GM21825 (cell line): ENCODE measurements around the gene COL9A3.

Experiments used
- ATAC-seq: cut with Tn5 transposase; IDR thresholded peaks from one replicate; pipeline ENCODE4 v1.9.1; 2021; ENCODE audit warnings: mild to moderate bottlenecking, moderate library complexity; ENCODE audit not compliant: unreplicated experiment

The COL9A3 gene

DNA sequence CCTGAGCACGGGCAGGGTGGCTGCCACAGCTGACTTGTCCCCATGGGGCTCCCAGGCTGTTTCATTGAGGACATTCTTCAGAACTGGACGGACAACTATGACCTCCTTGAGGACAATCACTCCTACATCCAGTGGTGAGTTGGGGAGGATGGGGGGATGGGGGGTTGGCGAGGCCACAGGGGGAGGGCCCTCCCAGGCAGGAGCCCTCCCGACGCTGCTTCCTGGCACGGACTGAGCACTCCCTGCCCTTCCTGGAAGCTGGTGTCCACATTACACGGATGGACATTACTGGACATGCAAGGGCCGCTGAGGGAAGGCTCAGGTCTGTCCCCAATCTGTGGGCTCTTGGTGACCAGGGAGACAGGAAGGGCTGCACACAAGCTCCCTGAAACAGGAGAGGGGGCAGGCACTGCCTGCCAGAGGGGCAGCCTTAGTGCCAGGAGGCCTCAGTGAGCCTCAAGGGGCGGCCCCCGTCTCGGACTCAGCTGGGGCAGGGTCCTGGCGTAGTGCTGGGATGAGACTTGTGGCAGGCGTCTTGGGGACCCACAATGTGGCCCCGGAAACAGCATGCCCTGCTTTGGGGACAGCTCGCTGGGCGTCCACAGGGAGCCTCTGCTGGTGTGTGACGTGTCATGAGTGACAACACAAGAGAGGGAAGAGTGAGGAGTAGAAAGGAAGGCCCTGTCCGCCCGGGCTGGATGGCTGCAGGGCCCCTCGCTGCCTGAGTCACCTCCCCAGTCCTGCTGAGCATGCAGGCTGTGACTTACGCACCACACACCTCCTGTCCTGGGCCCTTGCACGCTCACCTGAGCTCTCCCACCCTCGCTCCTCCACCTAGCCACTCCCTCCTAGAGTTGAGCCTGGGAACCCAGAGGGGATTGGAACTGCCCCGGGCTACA lies 7.1 kb upstream of the COL9A3 start:
- no peak for ATAC-seq

DNA sequence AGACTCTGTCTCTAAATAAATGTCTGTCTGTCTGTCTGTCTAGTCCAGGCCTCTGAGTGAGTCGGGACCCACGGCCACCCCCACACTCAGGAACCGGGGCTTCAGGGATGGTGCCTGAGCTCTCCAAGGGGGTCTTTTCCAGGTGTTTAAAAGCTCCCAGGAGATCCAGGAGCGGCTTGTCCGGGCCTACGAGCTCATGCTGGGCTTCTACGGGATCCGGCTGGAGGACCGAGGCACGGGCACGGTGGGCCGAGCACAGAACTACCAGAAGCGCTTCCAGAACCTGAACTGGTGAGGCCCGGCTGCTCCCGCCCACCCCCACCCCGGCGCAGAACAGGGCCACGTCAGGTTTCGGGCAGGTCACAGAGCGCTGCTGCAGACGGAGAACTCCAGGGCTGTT lies 5.5 kb upstream of the COL9A3 start:
- no peak for ATAC-seq

DNA sequence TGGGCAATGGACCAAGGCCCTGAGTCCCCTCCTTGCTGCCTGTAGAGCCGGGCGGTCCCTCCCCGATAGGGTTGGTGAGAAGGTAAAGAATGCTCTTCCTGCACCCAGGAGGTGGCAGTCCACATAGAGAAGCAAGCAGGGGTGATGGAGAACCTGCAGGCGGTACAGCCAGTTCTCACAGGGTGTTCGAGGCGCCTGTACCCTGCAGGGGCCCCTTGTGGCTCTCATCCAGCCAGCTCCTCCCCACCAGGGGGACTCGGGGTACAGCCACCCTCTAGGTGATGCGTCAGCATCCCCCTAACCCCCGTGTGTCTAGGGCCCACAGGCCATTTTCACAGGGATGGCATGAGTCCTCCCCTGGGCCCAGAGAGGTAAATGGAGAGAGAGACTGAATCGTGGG lies 5.1 kb upstream of the COL9A3 start:
- ATAC-seq: no peak

DNA sequence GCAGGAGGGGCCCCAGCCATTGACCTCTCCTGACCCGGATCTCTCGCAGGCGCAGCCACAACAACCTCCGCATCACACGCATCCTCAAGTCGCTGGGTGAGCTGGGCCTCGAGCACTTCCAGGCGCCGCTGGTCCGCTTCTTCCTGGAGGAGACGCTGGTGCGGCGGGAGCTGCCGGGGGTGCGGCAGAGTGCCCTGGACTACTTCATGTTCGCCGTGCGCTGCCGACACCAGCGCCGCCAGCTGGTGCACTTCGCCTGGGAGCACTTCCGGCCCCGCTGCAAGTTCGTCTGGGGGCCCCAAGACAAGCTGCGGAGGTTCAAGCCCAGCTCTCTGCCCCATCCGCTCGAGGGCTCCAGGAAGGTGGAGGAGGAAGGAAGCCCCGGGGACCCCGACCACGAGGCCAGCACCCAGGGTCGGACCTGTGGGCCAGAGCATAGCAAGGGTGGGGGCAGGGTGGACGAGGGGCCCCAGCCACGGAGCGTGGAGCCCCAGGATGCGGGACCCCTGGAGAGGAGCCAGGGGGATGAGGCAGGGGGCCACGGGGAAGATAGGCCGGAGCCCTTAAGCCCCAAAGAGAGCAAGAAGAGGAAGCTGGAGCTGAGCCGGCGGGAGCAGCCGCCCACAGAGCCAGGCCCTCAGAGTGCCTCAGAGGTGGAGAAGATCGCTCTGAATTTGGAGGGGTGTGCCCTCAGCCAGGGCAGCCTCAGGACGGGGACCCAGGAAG lies 4.5 kb upstream of the COL9A3 start:
- no peak for ATAC-seq

DNA sequence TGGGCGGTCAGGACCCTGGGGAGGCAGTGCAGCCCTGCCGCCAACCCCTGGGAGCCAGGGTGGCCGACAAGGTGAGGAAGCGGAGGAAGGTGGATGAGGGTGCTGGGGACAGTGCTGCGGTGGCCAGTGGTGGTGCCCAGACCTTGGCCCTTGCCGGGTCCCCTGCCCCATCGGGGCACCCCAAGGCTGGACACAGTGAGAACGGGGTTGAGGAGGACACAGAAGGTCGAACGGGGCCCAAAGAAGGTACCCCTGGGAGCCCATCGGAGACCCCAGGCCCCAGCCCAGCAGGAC lies 4.0 kb upstream of the COL9A3 start:
- ATAC-seq: no peak

DNA sequence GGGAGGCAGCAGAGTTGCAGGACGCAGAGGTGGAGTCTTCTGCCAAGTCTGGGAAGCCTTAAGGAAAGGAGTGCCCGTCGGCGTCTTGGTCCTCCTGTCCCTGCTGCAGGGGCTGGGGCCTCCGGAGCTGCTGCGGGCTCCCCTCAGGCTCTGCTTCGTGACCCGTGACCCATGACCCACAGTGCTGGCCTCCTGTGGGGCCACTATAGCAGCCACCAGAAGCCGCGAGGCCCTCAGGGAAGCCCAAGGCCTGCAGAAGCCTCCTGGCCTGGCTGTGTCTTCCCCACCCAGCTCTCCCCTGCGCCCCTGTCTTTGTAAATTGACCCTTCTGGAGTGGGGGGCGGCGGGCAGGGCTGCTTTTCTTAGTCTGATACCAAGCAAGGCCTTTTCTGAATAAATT lies 3.3 kb upstream of the COL9A3 start:
- no peak for ATAC-seq

DNA sequence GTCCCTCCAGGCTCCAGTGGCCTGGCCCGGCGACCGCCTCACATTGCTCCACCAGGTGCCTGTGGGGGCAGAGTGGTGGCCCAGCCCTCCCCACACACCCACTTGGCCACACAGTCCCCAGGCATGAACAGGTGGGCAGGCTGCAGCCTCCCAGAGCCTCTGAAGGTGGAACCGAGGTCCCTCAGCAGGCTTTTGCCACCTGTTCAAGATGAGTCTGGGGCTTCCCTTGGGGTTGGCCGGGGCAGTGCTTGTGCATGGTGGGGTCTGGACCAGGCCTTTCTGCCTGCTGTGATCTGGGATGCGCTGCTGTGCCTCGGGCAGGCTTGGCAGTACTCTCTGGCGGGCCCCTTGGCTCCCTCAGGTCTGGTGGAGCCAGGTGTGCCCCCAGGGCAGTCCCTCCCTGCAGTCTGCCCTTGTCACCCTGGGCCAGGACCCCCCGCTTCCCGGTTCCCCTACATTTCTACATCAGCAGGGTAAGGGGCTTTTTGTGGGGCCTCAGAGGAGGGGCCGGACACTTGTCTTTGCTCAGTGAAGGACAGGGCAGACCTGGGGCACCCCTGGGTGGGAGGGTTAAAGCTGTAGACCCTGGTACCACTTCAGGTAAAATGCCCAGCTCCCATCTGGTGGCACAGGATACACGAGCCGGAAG lies 2.7 kb upstream of the COL9A3 start:
- no peak for ATAC-seq

DNA sequence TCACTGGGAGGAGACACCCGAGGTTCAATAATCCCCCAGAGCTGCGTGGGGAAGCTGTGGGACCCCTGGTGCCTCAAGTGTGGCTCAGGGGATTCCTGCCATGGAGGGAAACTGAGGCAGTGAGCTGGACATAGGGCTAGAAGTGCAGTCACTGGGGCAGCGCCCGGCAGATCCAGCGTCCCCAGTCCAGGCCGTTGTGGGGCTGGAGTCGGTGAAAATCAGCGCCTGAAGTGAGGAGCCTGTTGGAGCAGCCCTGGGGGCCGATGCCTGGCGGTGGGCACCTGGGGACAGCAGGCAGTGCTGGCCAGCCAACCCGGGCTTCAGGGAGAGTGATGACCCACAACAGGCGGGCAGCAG lies 2.2 kb upstream of the COL9A3 start:
- no peak for ATAC-seq

DNA sequence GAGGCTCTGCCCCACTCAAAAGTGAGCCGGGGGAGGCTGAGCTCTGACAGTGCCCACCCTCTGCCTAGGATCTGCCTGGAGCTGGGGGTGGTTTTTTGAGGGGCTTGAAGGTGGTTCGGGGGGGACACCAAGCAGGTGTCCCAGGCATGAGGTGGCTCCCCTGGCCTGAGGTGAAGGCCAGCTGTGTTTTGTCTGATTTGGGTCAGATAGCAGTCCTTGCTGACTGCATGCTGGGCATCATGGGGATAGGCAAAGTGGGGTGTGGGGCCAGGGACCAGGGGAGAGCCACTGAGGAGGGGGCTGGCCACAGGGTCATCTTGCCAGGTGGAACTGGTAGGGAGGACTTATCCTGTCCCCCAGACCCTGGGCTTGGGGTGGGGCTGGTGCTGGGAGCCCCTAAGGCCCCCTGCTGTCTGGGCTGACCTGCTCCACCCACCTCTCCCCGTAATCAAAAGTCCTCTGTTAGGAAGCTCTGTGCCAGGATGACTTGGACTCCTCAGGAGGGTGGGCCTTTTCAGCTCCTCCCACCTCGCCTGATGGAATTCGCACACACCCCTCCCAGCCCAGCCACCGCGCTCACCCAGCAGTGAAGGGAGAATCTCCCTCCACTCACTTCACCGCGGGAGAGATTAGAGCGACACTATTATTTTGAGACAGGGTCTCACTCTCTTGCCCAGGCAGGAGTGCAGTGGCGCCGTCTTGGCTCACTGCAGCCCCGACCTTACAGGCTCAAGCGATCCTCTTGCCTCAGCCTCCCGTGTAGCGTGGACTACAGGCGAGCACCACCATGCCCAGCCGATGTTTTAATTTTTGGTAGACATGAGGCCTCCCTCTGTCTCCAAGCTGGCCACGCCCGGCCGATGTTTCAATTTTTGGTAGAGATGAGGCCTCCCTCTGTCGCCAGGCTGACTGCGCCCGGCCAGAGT lies 1.5 kb upstream of the COL9A3 start:
- ATAC-seq: no peak

DNA sequence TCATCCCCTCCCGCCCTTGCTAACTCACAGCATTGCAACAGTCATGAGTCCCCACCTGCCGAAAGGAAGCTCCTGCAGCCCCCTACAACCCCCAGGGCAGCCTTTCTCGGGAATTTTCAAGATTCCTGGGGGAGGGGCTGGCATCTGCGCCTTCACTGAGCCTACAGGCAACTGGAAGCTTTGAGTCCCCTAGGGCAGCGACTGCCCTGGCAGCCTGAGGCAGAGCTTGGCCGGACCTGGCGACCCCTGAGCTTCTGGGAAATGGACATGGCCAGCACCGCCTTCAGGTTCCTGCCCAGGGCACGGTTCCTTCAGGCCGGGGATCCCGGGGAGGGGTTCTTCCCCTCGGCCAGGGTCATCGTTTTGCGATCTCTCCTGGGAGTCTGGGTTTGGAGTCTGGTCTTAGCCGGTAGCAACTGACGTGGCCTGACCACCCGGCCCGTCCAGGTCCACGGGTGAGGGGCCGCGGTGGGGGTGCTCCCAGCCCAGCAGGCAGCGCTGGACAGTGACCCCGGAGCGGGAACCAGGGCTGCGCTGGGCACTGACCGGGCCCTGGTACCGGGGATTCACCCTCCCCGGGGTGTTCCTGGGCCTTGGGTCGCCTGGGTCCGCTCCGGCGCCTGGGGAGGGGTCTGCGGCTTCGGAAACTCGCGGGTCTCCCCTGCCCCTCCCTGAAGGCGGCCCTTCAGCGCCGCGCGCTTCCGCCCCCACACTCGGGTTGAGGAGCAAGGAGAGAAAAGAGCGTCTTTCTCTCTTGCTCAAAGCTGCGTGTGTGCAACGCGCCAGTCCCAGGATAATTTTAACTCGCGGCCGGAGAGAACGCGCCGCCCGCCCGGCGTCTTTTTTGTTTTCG lies 593 bp upstream of the COL9A3 start:
- no peak for ATAC-seq

DNA sequence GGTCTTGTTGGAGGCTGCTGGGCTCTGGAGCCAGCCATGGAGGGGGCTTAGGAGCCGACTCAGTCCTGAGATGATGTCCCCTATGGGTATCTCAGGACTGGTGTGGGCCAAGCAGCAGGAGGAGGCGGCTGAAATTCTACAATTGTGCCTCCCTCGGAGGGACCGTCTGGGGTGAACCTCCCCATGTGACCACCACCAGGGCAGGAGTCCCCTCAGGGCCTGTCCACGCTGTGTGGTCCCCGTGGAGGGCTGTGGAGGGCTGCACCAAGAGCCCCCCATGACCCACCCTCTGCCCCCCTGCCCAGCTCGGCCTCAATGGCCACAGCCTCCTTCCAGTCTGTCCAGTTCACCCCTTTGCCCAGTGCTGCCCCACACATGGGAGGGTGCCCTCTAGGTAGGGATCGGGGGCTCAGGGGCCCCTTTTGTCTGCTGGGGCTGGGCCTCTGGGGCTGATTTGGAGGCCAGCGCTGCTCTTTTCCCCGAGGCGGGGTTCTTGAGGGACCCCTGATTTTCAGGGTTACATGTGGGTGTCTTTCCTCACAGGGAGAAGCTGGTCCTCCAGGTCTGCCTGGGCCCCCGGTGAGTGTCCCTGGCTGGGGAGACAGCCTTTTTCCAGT lies 1.2 kb downstream of the COL9A3 start:
- no peak for ATAC-seq

DNA sequence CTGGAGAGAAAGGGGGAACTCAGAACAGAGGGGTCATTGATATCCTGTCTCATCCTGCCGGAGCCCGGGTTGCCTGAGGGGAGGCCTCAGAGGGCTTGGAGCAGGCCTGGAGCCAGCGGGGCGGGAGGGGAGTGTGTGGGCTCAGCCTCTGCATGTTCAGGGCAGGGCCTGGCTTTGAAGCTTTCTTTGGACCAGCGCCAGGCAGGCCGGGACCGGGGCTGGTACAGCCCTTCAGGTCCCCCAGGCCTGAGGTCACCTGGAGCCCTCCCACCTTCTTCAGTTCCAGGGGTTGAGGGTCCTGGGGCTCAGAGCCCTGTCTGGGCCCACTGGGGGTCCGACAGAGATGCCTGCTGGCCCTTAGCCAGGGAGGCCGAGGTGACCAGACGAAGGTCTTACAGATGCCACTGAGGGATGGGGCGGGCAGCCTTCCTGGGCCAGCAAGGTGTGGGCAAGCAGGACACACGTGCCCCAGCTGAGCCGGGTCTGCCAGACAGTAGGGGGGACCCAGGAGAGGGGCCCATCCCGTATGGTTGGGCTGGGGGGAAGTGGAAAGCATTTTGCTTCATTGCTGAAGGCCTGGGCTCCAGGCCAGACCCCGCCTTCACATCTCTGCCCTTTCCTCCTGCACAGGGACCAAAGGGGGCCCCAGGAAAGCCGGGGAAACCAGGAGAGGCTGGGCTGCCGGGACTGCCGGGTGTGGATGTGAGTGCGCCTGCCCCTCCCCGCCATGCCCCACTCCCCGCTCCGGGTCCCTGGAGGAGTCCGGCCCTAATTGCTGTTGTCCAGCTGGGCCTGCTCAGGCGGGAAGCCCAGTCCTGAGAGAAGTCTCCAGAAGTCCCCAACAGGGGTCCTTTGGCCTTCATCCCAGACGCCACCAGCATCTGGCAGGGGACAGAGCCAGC lies 2.0 kb downstream of the COL9A3 start:
- ATAC-seq: no peak

DNA sequence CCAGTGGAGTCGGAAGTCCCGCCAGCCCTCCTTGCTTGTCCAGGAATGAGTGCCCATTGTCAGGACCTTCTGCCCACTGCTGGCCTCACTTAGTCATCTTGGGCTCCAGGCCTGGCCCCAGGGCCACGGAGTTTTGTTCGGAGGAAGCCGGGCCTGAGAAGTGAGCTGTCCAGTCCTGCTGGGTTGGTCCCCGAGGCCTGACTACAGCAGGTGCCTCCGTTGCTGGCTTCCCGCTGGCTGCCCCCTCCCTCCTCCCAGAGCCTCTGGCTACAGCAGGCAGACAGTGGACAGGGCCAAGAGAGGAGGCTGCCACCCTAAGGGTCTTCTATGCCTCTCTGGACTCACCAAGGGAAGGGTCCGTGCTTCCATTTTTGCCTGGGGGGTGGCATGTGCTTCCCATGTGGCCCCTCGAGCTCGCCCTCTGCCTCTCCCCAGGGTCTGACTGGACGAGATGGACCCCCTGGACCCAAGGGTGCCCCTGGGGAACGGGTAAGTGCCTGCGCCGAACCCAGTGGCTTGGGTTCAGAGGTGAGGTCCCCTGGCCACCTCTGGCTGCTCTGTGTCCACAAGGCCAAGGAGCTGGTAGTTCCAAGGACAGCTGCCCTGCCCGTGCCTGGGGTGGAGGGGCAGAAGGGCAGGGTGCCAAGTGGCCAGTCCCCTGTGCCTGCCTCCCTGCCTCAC lies 2.8 kb downstream of the COL9A3 start:
- no peak for ATAC-seq

DNA sequence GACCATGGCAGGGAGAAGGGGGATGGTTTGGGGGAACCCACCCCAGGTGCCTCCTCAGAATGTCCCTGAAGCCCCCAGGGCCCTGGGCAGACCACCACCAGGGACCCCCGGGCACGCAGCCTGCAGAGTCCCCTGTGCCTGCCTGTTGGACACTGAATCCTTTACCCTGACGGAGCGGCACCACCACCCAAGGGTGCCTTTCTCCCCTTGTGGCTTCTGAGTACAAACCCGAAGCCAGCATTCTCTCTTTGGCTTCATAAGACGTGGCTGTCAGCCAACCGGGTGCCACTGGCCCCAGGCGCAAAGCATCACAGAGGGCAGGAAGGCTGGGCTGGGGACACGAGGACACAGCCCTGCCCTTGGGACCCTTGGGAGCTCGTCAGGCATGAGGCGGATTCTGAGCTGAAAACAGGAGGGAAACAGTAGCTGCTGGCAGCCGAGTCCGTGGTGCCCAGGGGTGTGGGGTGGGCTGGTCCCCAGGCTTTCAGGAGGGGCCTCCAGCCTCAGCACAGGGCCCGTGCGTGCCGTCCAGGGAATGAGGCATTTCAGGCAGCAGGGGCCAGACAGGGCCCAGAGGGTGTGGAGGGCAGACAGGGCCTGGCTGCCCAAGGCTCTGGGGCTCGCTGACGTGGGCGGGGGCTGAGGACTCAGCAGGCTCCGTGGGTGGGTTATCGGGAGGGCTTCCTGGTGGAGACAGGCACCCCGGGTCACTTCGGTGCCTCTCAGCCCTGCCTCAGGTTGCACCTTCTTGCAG lies 3.5 kb downstream of the COL9A3 start:
- ATAC-seq: no peak

DNA sequence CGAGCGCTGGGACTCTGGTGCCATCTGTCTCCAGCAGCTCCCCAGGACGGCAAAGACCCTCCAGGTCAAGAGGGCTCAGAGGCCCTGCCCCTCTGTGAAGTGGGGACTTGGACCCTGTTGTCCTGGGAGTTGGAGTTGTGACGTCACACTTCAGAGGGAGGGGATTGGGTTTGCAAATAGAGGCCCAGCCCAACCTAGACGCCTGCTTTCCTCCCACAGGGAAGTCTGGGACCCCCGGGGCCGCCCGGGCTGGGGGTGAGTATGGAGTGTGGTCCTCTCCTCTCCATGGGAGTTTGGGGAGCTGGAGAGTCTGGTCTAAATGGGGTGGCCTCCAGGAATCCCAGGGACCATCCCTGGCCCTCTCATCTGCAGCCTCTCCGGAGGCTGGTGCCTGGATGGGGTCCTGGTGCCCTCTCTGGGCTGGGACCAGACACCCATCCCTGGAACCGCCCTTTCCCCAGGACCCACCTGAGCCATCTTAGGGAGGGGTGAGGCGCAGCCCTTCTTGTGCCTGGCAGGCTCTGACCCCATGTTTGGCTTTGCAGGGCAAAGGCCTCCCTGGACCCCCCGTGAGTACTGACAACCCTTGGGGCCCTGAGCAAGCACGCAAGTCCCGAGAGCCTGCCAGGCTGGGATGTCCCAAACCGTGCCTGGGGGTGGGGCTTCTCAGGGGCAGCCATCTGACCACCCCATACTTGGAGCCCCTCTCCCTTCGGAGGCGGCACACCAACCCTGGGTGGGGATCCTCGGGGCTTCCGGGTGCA lies 4.3 kb downstream of the COL9A3 start:
- no peak for ATAC-seq

DNA sequence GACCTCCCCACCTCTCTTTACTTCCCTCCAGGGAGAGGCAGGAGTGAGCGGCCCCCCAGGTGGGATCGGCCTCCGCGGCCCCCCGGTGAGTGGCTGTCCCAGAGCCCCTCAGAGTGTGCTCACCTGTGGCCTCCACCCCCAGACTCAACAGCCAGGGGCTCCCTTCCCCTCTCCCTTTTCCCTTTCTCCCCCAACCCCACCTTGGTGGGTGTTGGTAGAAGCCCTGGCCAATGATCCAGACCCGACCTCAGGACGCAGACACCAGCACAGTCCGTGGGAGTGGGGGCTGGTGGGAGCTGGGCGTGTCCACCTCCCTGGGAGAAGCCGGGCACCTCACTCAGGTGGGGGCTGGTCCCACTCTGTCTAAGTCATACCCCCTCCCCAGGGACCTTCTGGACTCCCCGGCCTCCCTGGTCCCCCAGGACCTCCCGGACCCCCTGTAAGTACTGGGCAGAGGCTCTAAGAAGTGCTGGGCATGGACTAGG lies 4.9 kb downstream of the COL9A3 start:
- ATAC-seq: no peak
